Neuronal stem cell (in vitro differentiated cells): Measurements from ENCODE around the gene SYT14.

Experiments used
- DNase-seq: peaks from one replicate; pipeline ENCODE4 v3.0.0-alpha.2; 2013; ENCODE audit warnings: low spot score
- H2AFZ ChIP-seq: one replicate; pipeline ENCODE4 v1.6.1; 2013; ENCODE audit warnings: mild to moderate bottlenecking, low read length, inconsistent platforms
- H2AK5ac ChIP-seq: 2 replicates; pipeline ENCODE4 v1.6.1; 2013; ENCODE audit warnings: low read depth, mild to moderate bottlenecking, inconsistent platforms, low read length, moderate library complexity, mixed read lengths
- H2BK120ac ChIP-seq: 2 replicates; pipeline ENCODE4 v1.6.1; 2013; ENCODE audit warnings: low read depth, mild to moderate bottlenecking, inconsistent platforms, low read length, moderate library complexity, mixed read lengths
- H2BK12ac ChIP-seq: one replicate; pipeline ENCODE4 v1.6.1; 2013; ENCODE audit warnings: low read length, inconsistent platforms
- H2BK15ac ChIP-seq: 2 replicates; pipeline ENCODE4 v1.6.1; 2013; ENCODE audit warnings: mild to moderate bottlenecking, low read length, inconsistent platforms, mixed read lengths
- H2BK5ac ChIP-seq: one replicate; pipeline ENCODE4 v1.6.1; 2013; ENCODE audit warnings: inconsistent platforms, mild to moderate bottlenecking, low read length, moderate library complexity
- H3K14ac ChIP-seq: one replicate; pipeline ENCODE4 v1.6.1; 2013; ENCODE audit warnings: low read length, inconsistent platforms
- H3K18ac ChIP-seq: 2 replicates; pipeline ENCODE4 v1.6.1; 2013; ENCODE audit warnings: low read length, inconsistent platforms
- H3K23ac ChIP-seq: 2 replicates; pipeline ENCODE4 v1.6.1; 2013; ENCODE audit warnings: low read depth, mild to moderate bottlenecking, mixed read lengths, low read length, inconsistent platforms; ENCODE audit not compliant: poor library complexity
- H3K27ac ChIP-seq: replicated peaks from 3 replicates; pipeline ENCODE4 v1.5.1; 2013; ENCODE audit warnings: low read length, inconsistent platforms
- H3K27me3 ChIP-seq, 3 experiments: 2 replicates each; pipeline ENCODE4 v1.6.1; 2013; ENCODE audit warnings: low read length in 3 of 3, mild to moderate bottlenecking in 2 of 3, inconsistent platforms in 1 of 3, low read depth in 1 of 3, mixed read lengths in 1 of 3, moderate library complexity in 1 of 3; ENCODE audit not compliant: control insufficient read depth in 3 of 3, insufficient read depth in 3 of 3
- H3K36me3 ChIP-seq, 2 donors: replicated peaks in 1 of 2; 2 replicates each; pipeline ENCODE4 v1.6.1; 2013; ENCODE audit warnings: low read length in 2 of 2; ENCODE audit not compliant: control insufficient read depth in 2 of 2, insufficient read depth in 2 of 2
- H3K4ac ChIP-seq: 2 replicates; pipeline ENCODE4 v1.6.1; 2013; ENCODE audit warnings: inconsistent platforms, mild to moderate bottlenecking, low read length, moderate library complexity
- H3K4me1 ChIP-seq, 2 donors: 1 replicate in 1 of 2; 2 replicates in 1 of 2; pipeline ENCODE4 v1.6.1; 2013; ENCODE audit warnings: low read length in 2 of 2, low read depth in 1 of 2; ENCODE audit not compliant: control insufficient read depth in 2 of 2, insufficient read depth in 1 of 2
- H3K4me2 ChIP-seq: one replicate; pipeline ENCODE4 v1.6.1; 2013; ENCODE audit warnings: mild to moderate bottlenecking, low read length, inconsistent platforms; ENCODE audit not compliant: insufficient read depth, poor library complexity, severe bottlenecking
- H3K4me3 ChIP-seq, 2 donors: 2 replicates each; pipeline ENCODE4 v1.5.1; 2013; ENCODE audit warnings: low read length in 2 of 2, mild to moderate bottlenecking in 2 of 2, inconsistent platforms in 1 of 2, moderate library complexity in 1 of 2
- H3K79me1 ChIP-seq: one replicate; pipeline ENCODE4 v1.6.1; 2013; ENCODE audit warnings: low read depth, mild to moderate bottlenecking, inconsistent platforms, low read length, moderate library complexity
- H3K9ac ChIP-seq: one replicate; pipeline ENCODE4 v1.6.1; 2013; ENCODE audit warnings: mild to moderate bottlenecking, low read depth, low read length, inconsistent platforms; ENCODE audit not compliant: poor library complexity
- H3K9me3 ChIP-seq, 2 donors: replicated peaks in 1 of 2; 2 replicates each; pipeline versions ENCODE3 to v1.6.1; 2013; ENCODE audit warnings: low read length in 2 of 2, mild to moderate bottlenecking in 2 of 2, inconsistent platforms in 1 of 2, low read depth in 1 of 2, mixed read lengths in 1 of 2, moderate library complexity in 1 of 2; ENCODE audit not compliant: control insufficient read depth in 2 of 2, insufficient read depth in 1 of 2
- H4K8ac ChIP-seq: one replicate; pipeline ENCODE4 v1.6.1; 2013; ENCODE audit warnings: low read depth, mild to moderate bottlenecking, inconsistent platforms, low read length, moderate library complexity
- H4K91ac ChIP-seq: one replicate; pipeline ENCODE4 v1.6.1; 2013; ENCODE audit warnings: low read length, low read depth, mild to moderate bottlenecking, inconsistent platforms; ENCODE audit not compliant: poor library complexity
- WGBS, 2 donors: extraction: QIAGEN DNeasy Blood & Tissue Kit; methylation state at CpG; one replicate each; pipeline ENCODE4 v1.1.7; 2013; ENCODE audit warnings: missing lambda C conversion rate in 2 of 2, mixed read lengths in 1 of 2; ENCODE audit not compliant: insufficient read length in 2 of 2, insufficient replicate concordance in 1 of 2; ENCODE audit errors: extremely low coverage in 2 of 2; 5-methylcytosine and 5-hydroxymethylcytosine counted together

The SYT14 gene

DNA sequence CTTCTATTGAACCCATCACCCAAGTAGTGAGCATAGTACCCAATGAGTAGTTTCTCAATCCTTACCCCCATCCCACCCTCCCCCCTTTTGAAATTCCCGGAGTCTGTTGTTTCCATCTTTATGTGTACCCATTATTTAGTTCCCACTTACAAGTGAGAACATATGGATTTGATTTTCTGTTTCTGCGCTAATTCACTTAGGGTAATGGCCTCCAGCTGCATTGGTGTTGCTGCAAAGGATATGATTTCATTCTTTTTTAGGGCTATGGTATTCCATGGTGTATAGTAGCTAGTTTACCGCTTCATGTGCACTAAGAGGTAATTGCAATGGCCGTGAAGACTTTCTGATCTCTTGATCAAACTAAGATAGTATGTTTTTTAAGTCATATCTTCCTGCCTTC, 187.1 kb downstream of the SYT14 start:
- Histone ChIP-seq H3K27ac (no peak overlapping the region), H3K27me3 (no peaks in the 10 kb centered on the region), H3K23ac (no peak overlapping the region), H2AK5ac (no peak overlapping the region), H3K4me3 (no peak overlapping the region), H2BK120ac (no peak overlapping the region), H2BK15ac (no peak overlapping the region), H4K8ac (no peak overlapping the region), H3K4me1 (no peaks in the 10 kb centered on the region), H3K4ac (no peak overlapping the region), H3K9me3 (no peaks in the 10 kb centered on the region), H2AFZ (no peak overlapping the region), H2BK12ac (no peak overlapping the region), H3K4me2 (no peak overlapping the region), H4K91ac (no peak overlapping the region), H2BK5ac (no peak overlapping the region), H3K36me3 (no peaks in the 10 kb centered on the region), H3K14ac (no peak overlapping the region), H3K9ac (no peak overlapping the region), H3K18ac (no peak overlapping the region), H3K79me1 (no peaks in the 10 kb centered on the region)
- no peak for DNase-seq
- WGBS, 2 donors, result no CpG with 5 or more reads among the region's 4 CpGs

DNA sequence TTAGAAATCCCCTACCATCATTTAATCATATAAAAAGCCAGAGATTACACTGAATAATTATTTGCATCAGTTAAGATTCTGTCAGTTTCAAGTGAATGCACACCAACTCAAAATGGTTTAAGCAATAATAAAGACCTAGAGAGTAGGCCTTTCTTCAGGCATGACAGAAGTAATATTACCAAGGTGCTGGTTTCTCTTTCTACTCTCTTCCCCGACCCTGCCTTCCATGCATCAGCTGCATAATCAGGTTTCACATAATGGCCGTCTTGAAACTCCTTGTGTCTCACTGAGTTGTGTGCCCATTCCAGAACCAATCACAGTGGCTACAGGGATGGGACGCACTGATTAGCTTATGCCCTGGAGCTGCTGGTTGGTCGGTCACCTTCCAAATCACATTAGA, 191.1 kb downstream of the SYT14 start:
- Histone ChIP-seq H3K9ac (no peak overlapping the region), H3K4me2 (no peak overlapping the region), H2BK120ac (no peak overlapping the region), H4K8ac (no peak overlapping the region), H3K9me3 (no peaks in the 10 kb centered on the region), H3K14ac (no peak overlapping the region), H3K4ac (no peak overlapping the region), H4K91ac (no peak overlapping the region), H3K23ac (no peak overlapping the region), H2AFZ (no peak overlapping the region), H3K27me3 (no peaks in the 10 kb centered on the region), H3K36me3 (no peaks in the 10 kb centered on the region), H3K27ac (no peak overlapping the region), H3K4me1 (no peaks in the 10 kb centered on the region), H2AK5ac (no peak overlapping the region), H3K79me1 (no peaks in the 10 kb centered on the region), H2BK12ac (no peak overlapping the region), H3K18ac (no peak overlapping the region), H2BK5ac (no peak overlapping the region), H3K4me3 (no peak overlapping the region), H2BK15ac (no peak overlapping the region)
- no CpG with 5 or more reads among the region's 4 CpGs for WGBS, 2 donors
- DNase-seq, result no peak

DNA sequence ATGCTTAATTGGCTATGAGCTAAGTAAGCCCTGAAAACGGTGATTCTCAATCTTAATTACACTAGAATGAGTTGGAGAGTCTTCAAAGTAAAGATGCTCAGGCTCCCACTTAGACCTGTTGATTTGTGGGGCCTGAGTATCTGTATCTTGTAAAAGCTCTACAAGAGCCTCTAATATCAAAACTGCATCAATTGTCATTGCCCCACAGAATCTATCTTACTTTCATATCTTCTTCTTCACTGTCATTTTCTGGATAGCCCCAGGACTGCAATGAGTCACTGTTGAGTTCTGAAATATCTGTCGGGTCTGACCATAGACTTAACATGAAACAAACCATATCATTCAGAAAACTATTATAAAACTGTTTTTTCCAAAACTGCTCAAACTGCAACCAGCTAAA, 191.7 kb downstream of the SYT14 start:
- H2BK15ac ChIP-seq, result no peak overlapping the region

DNA sequence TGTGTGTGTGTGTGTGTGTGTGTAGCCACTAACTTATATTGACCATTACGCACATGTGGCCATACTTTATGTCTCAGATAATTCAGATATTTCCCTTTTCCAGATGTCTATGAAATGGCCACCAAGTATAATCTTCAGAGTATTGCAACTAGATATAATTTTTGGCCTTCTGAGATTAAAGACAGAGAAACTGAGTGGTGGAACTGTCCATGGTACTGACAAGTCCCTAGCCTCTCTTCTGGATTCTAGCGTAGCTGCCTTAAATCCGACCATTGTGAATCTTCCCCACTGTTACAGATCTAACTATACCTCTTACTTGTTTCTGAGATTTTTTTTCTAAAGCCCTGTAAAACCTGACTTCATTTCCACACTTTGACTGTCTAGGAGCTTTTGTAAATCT, 194.6 kb downstream of the SYT14 start:
- H3K23ac ChIP-seq, result no peak overlapping the region
- H3K79me1 ChIP-seq, result no peaks in the 10 kb centered on the region
- H3K27me3 ChIP-seq, result no peaks in the 10 kb centered on the region
- no peak overlapping the region for H2AK5ac ChIP-seq
- H3K9ac ChIP-seq, result no peak overlapping the region
- H3K4me3 ChIP-seq, result no peak overlapping the region
- no peaks in the 10 kb centered on the region for H3K36me3 ChIP-seq
- no peak overlapping the region for H3K4ac ChIP-seq
- no peak overlapping the region for H2BK5ac ChIP-seq
- WGBS, 2 donors, result no CpG with 5 or more reads among the region's 3 CpGs
- no peak overlapping the region for H2AFZ ChIP-seq
- H3K14ac ChIP-seq, result no peak overlapping the region
- no peak overlapping the region for H3K27ac ChIP-seq
- H3K4me2 ChIP-seq, result no peak overlapping the region
- peak; percentile 41 for DNase-seq
- no peak overlapping the region for H4K8ac ChIP-seq
- H3K9me3 ChIP-seq, result no peaks in the 10 kb centered on the region
- H2BK120ac ChIP-seq, result no peak overlapping the region
- no peak overlapping the region for H4K91ac ChIP-seq
- no peak overlapping the region for H3K18ac ChIP-seq
- H3K4me1 ChIP-seq, result no peaks in the 10 kb centered on the region
- H2BK15ac ChIP-seq, result no peak overlapping the region
- H2BK12ac ChIP-seq, result no peak overlapping the region

More for the DNA sequence above, 191.7 kb downstream of the SYT14 start:
- Histone ChIP-seq H3K23ac (no peak overlapping the region), H3K18ac (no peak overlapping the region), H3K9me3 (no peaks in the 10 kb centered on the region), H4K91ac (no peak overlapping the region), H4K8ac (no peak overlapping the region), H2BK120ac (no peak overlapping the region), H2AFZ (no peak overlapping the region), H3K9ac (no peak overlapping the region), H3K4me3 (no peak overlapping the region), H3K79me1 (no peaks in the 10 kb centered on the region), H3K36me3 (no peaks in the 10 kb centered on the region), H3K14ac (no peak overlapping the region), H3K4me1 (no peaks in the 10 kb centered on the region), H3K27me3 (no peaks in the 10 kb centered on the region), H3K4ac (no peak overlapping the region), H2AK5ac (no peak overlapping the region), H3K27ac (no peak overlapping the region), H2BK12ac (no peak overlapping the region), H3K4me2 (no peak overlapping the region), H2BK5ac (no peak overlapping the region)
- WGBS, 2 donors, result no CpG with 5 or more reads among the region's 2 CpGs
- no peak for DNase-seq
